Mucosa of stomach (tissue), 1 donor: ENCODE data around the gene SLC6A14.

Experiments used
- H3K27me3 ChIP-seq: one replicate; pipeline ENCODE4 v1.7.0; 2013; ENCODE audit warnings: mild to moderate bottlenecking, low read length; ENCODE audit not compliant: control insufficient read depth, insufficient read depth
- H3K36me3 ChIP-seq: one replicate; pipeline ENCODE4 v1.7.0; 2013; ENCODE audit warnings: low read length; ENCODE audit not compliant: control insufficient read depth, insufficient read depth
- H3K4me1 ChIP-seq: one replicate; pipeline ENCODE4 v1.7.0; 2013; ENCODE audit warnings: mild to moderate bottlenecking, low read length; ENCODE audit not compliant: control insufficient read depth, insufficient read depth
- H3K4me3 ChIP-seq: one replicate; pipeline ENCODE4 v1.7.0; 2013; ENCODE audit warnings: low read length
- H3K9ac ChIP-seq: one replicate; pipeline ENCODE4 v1.7.0; 2013; ENCODE audit warnings: mild to moderate bottlenecking, low read length, moderate library complexity
- H3K9me3 ChIP-seq: one replicate; pipeline ENCODE4 v1.7.0; 2013; ENCODE audit warnings: mild to moderate bottlenecking, low read length, moderate library complexity; ENCODE audit not compliant: control insufficient read depth
- donor health status: Pancreatic carcinoma.

The SLC6A14 gene, protein sequence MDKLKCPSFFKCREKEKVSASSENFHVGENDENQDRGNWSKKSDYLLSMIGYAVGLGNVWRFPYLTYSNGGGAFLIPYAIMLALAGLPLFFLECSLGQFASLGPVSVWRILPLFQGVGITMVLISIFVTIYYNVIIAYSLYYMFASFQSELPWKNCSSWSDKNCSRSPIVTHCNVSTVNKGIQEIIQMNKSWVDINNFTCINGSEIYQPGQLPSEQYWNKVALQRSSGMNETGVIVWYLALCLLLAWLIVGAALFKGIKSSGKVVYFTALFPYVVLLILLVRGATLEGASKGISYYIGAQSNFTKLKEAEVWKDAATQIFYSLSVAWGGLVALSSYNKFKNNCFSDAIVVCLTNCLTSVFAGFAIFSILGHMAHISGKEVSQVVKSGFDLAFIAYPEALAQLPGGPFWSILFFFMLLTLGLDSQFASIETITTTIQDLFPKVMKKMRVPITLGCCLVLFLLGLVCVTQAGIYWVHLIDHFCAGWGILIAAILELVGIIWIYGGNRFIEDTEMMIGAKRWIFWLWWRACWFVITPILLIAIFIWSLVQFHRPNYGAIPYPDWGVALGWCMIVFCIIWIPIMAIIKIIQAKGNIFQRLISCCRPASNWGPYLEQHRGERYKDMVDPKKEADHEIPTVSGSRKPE

DNA sequence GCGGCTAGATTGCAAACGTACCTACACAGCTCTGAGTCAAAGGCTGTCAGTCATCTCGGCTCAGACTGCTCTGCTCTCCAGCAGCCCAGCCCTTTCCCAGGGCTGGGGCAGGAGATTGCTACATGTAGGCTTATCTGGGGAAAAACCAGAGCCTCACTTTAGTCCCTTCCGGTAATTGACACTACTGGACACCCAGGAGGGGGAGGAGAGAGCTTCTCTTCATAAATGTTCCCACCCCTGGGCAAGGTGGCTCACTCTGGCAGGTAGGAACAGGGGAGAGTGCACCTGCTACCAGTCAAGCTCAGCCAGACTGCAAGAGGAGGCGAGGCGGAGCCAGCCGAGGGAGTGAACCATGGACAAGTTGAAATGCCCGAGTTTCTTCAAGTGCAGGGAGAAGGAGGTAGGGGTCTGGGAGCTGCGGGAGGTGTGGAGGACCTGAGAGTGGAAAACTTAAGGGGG is at the start of gene SLC6A14:
Gene SLC6A14 (plus strand): TSS at position 249 of the 459 bp plus-strand sequence. CDS start 104 bp downstream, at position 353.
- no peaks in the 10 kb centered on the region for H3K9me3 ChIP-seq
- H3K27me3 ChIP-seq = no peaks in the 10 kb centered on the region
- peak within 1 kb of the TSS; percentile 41 for H3K4me3 ChIP-seq
- peak within 1 kb of the TSS; percentile 75 for H3K9ac ChIP-seq
- H3K36me3 ChIP-seq = no peaks in the 10 kb centered on the region
- no peaks in the 10 kb centered on the region for H3K4me1 ChIP-seq

DNA sequence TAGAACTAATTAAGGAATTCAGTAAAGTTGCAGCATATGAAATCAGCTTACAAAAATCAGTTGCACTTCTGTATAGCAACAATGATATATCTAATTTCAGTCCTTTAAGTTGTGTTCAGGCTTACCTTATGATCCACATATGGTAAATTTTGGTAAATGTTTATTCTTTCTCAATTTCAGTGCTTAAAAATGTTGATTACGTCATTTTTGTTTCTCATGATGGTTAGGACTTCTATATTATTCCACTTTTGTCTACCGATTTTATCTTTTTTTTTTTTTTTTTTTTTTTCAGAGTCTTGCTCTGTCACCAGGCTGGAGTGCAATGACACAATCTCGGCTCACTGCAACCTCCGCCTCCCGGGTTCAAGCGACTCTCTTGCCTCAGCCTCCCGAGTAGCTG is 40.7 kb upstream of the SLC6A14 start:
- no peaks in the 10 kb centered on the region for H3K4me1 ChIP-seq
- H3K27me3 ChIP-seq = no peaks in the 10 kb centered on the region
- no peaks in the 10 kb centered on the region for H3K36me3 ChIP-seq
- H3K9me3 ChIP-seq = no peaks in the 10 kb centered on the region
- no peak overlapping the region for H3K4me3 ChIP-seq
- no peak overlapping the region for H3K9ac ChIP-seq

DNA sequence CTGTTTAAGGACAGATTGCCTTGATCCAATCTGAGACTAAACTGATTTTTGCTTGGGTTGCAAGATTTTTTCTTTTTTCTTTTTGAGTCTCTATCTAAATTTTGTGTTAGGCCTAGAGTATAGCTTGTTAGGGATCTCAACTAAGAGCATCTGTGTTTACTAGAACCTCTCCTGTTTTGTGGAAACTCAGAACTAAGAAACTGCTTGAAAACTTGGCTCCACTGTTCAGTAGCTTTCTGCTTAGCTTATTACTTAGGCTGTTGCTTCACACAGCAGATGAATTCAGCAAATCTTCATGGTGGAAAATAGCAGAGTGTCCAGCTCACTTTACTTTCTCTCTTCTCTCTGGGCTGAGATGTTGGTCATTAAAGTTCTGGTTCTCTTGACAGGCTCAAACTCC is 36.7 kb upstream of the SLC6A14 start:
- Histone ChIP-seq H3K27me3 (no peaks in the 10 kb centered on the region), H3K4me1 (no peaks in the 10 kb centered on the region), H3K9ac (no peak overlapping the region), H3K36me3 (no peaks in the 10 kb centered on the region), H3K4me3 (no peak overlapping the region), H3K9me3 (no peaks in the 10 kb centered on the region)

DNA sequence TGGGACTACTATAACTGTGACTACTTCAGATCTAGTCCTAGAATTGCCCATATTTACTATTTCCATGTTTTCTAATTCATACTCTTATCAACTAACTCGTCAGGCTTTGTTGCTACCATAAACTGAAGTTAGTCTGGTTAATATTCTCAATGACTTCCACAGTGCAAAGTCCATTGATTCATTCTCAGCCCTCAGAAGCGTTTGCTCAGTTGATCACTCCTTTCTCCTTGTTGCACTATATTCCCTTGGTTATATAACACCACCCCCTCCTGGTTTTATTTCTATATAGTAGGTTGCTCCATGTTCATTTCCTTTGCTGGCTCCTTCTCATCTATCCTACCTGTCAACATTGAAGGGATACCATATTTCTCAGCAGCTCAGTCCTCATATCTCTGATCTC is 27.2 kb upstream of the SLC6A14 start:
- no peaks in the 10 kb centered on the region for H3K27me3 ChIP-seq
- H3K4me3 ChIP-seq = no peak overlapping the region
- H3K36me3 ChIP-seq = no peaks in the 10 kb centered on the region
- H3K9ac ChIP-seq = no peak overlapping the region
- no peaks in the 10 kb centered on the region for H3K9me3 ChIP-seq
- peaks cover 5% of the 10 kb centered on the region for H3K4me1 ChIP-seq

DNA sequence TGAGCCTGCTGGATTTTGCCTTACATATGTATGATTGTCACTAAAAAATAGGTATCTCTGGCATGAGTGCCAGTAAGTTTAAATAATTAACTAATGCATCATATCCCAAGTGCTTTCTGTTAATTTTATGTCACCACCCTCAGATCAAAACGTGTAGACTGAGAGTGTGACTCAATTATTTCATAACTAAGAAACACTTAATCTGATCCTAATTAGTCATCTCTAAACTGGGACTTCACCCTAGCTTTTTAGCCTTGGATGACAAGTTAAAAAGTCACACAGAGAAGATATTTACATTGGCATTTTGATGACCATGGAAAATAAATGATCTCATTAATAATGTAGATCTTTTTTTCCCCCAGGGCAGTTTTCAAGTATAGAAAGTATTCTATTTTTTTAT is 23.1 kb upstream of the SLC6A14 start:
- Histone ChIP-seq H3K9ac (no peak overlapping the region), H3K9me3 (no peaks in the 10 kb centered on the region), H3K4me3 (no peak overlapping the region), H3K4me1 (no peaks in the 10 kb centered on the region), H3K36me3 (no peaks in the 10 kb centered on the region), H3K27me3 (no peaks in the 10 kb centered on the region)

DNA sequence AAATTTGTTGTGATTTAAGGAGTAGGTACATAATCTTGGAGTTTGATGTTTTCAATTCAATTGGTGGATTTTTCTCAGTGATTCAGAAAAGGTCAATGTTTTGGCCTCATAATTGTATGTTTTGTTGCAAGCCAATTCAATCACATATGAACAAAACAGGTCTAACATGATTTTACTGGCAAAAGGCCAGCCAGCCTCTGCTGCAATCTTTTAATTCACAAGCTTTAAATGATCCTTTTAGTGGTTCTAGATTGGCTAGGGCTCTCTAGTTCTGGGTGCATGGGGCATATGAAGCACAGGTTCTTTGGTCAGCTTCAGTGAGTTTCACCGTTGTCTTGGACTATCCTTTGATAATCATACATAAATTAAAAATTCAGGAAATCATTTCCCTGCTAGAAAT is 19.2 kb upstream of the SLC6A14 start:
- Histone ChIP-seq H3K36me3 (no peaks in the 10 kb centered on the region), H3K9me3 (no peaks in the 10 kb centered on the region), H3K9ac (no peak overlapping the region), H3K4me3 (no peak overlapping the region), H3K27me3 (no peaks in the 10 kb centered on the region), H3K4me1 (no peaks in the 10 kb centered on the region)

DNA sequence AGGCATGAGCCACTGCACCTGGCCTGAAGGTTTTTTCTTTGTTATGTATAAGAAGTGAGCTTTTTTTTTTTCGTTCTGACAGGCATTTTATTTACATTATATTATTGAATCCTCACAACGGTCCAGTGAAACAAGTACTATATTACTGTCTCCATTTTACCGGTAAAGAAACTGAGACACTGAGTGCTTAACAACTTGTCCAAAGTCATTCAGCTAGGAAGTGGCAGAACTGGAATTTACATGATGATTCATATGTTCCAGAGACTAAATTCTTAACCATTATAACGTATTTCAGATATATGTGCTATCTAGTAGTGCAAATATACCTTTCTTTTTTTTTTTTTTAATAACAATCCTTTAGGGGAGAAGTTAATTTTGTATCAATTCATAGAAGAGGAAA is 18.4 kb upstream of the SLC6A14 start:
- no peaks in the 10 kb centered on the region for H3K27me3 ChIP-seq
- no peaks in the 10 kb centered on the region for H3K36me3 ChIP-seq
- no peak overlapping the region for H3K9ac ChIP-seq
- H3K9me3 ChIP-seq = no peaks in the 10 kb centered on the region
- H3K4me3 ChIP-seq = no peak overlapping the region
- no peaks in the 10 kb centered on the region for H3K4me1 ChIP-seq

DNA sequence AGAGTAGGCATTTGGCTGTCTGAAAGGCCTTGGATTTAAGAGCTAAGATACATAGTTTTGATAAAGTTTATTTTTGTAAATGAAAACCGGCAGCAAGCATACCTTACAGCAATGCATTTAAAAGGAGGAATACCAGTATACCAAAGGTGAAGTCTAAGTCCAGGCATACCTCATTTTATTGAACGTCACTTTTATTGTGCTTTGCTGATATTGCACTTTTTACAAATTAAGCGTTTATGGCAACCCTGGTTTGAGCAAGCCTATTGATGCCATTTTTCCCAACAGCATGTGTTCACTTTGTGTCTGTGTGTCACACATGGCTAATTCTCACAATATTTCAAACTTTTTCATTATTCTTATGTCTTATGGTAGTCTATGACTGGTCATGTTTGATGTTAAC is 8.4 kb upstream of the SLC6A14 start:
- Histone ChIP-seq H3K36me3 (no peaks in the 10 kb centered on the region), H3K27me3 (no peaks in the 10 kb centered on the region), H3K9me3 (no peaks in the 10 kb centered on the region), H3K9ac (no peak overlapping the region), H3K4me1 (no peaks in the 10 kb centered on the region), H3K4me3 (no peak overlapping the region)

DNA sequence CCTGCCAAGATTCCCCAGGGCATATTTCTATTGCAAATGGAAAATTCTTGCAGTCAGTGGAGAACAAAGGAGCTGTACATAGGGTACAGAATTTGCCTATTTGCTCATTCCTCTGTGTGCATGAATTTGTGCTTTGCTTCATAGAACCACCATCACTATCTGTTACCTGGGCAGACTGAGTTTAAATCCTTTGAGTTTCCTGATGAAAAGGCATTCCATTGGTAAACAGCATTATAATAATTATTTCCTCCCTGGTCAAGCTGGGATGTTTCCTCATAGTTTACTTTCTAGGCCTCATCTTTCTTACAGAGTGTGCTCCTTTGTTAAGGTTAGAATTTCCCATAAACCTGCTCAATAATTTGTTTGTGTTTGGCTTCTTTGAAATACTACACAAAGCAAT is 809 bp upstream of the SLC6A14 start:
- Histone ChIP-seq H3K9me3 (no peaks in the 10 kb centered on the region), H3K36me3 (no peaks in the 10 kb centered on the region), H3K27me3 (no peaks in the 10 kb centered on the region), H3K4me1 (no peaks in the 10 kb centered on the region), H3K4me3 (no peak overlapping the region), H3K9ac (peak overlapping the region; percentile 75)

DNA sequence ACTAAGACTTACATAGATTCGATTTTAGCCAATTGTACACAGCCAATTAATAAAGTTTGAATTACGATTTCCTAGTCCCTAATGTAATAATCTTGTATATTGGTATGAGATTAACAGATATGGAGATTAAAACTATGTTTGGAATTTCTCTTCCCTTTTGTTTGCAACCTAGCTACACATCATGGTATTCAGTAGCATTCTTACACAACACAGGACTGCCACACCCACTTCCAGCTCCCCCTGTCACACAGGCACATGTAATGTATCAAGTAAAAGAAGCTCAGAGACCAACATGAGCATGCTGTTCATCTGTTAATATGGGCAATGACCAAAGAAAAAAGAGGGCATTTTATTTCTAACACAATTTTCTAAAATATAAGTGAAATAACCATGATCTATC is 12.8 kb downstream of the SLC6A14 start:
- H3K9ac ChIP-seq = no peak overlapping the region
- H3K9me3 ChIP-seq = no peaks in the 10 kb centered on the region
- H3K4me1 ChIP-seq = no peaks in the 10 kb centered on the region
- H3K27me3 ChIP-seq = no peaks in the 10 kb centered on the region
- no peaks in the 10 kb centered on the region for H3K36me3 ChIP-seq
- H3K4me3 ChIP-seq = no peak overlapping the region

DNA sequence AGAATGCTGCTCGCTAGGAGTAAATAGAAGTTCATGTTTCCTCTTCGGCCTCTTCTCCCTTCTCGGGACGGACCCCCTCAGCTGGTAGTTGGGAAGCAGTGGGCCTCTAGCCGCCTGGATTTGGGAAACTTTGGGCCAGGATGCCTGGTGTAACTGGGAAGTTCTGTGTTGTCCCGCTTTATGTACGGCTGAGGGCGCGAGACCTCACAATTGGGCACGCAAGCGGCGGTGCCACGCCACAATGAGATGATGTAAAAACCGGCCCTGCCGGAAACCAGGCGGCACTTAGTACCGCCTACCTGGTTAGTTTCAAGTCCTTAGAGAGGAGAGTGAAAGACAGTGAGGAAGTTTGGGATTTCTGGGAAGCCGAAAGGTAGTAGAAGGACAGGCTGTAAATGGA is 26.4 kb downstream of the SLC6A14 start, which contains the start of gene CT83:
Gene CT83 (minus strand): TSS at position 155 of the 400 bp plus-strand sequence. CDS start 120 bp downstream, at position 35.
- H3K9me3 ChIP-seq = no peaks in the 10 kb centered on the region
- no peaks in the 10 kb centered on the region for H3K4me1 ChIP-seq
- no peak within 1 kb of the TSS for H3K4me3 ChIP-seq
- no peak within 1 kb of the TSS for H3K9ac ChIP-seq
- H3K27me3 ChIP-seq = no peaks in the 10 kb centered on the region
- no peaks in the 10 kb centered on the region for H3K36me3 ChIP-seq

DNA sequence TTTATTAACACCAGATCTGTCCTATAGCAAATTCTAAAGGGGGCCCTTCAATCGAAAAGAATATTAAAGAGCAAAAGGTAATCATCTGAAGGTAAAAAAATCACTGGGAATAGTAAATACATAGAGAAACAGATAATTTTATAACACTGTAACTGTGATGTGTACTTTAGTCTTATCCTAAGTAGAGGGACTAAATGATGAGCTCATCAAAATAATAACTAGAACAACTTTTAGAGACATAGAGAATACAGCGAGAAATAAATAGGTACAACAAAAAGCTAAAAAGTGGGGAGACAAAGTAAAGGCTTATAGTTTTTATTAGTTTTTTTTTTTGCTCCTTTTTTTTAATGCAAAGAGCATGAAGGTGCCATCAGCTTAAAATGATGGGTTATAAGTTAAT is 43.7 kb downstream of the SLC6A14 start:
- Histone ChIP-seq H3K36me3 (no peaks in the 10 kb centered on the region), H3K9me3 (no peaks in the 10 kb centered on the region), H3K4me1 (no peaks in the 10 kb centered on the region), H3K27me3 (no peaks in the 10 kb centered on the region), H3K9ac (no peak overlapping the region), H3K4me3 (no peak overlapping the region)
